Prostate gland (tissue), 2 donors: ENCODE results near the gene FAHD1.

Experiments used
- POLR2A ChIP-seq: fragments of 450-650 bp; IDR thresholded peaks from one replicate; pipeline ENCODE4 v1.6.1; 2016; ENCODE audit warnings: antibody characterized with exemption, mild to moderate bottlenecking
- POLR2AphosphoS5 ChIP-seq: sonication (generic); formaldehyde crosslinking; IDR thresholded peaks from one replicate; pipeline ENCODE4 v1.6.1; 2017; ENCODE audit warnings: antibody characterized with exemption
- TF ChIP-seq, protein P1 (sequence below), 4 experiments: fragments of 200-600 bp in 2 of 4; fragments of 450-650 bp in 2 of 4; sonication (generic) in 2 of 4; IDR thresholded peaks; 1 replicate in 3 of 4; 2 replicates in 1 of 4; pipeline ENCODE4 v1.5.1; 2016 to 2019; ENCODE audit warnings: antibody characterized with exemption in 4 of 4, mild to moderate bottlenecking in 2 of 4, moderate library complexity in 2 of 4

DNA sequence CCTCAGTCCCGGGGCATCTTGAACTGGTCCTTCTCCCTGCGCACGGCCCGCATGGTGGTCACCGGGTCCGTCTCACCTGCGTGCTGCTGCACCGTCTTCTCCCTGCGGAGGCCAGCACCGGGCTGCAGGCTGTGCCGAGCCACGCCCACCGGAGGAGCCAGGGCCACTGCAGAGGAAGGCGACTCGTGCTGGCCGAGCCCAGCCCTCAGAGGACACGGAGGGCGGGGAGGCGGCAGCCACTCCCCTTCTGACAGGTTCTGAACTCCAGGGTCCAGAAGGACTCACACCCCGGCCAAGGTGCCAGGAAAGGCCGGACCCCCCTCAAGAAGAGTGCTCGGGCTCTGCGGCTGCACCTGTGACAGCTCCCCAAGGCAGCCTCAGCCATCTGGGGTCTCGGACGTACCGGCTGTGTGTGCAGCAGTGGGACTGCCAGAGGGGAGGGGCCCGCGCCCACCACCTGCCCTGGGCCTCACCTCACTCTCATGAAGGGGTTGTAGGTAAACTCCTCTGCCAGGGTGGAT lies 17.7 kb upstream of the FAHD1 start:
- TF ChIP-seq, protein P1, sequence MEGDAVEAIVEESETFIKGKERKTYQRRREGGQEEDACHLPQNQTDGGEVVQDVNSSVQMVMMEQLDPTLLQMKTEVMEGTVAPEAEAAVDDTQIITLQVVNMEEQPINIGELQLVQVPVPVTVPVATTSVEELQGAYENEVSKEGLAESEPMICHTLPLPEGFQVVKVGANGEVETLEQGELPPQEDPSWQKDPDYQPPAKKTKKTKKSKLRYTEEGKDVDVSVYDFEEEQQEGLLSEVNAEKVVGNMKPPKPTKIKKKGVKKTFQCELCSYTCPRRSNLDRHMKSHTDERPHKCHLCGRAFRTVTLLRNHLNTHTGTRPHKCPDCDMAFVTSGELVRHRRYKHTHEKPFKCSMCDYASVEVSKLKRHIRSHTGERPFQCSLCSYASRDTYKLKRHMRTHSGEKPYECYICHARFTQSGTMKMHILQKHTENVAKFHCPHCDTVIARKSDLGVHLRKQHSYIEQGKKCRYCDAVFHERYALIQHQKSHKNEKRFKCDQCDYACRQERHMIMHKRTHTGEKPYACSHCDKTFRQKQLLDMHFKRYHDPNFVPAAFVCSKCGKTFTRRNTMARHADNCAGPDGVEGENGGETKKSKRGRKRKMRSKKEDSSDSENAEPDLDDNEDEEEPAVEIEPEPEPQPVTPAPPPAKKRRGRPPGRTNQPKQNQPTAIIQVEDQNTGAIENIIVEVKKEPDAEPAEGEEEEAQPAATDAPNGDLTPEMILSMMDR (IDR thresholded peaks at IDR 0.05) = no peak
- TF ChIP-seq POLR2A (no peak), POLR2AphosphoS5 (no peak)
